Psoas muscle (tissue), 8 donors: ENCODE data around the gene PTPN18. TPM values are rescaled to one million over a fixed set of nuclear protein-coding genes. Genes with fewer than 3 reads are reported as not detected.

Experiments used
- ATAC-seq, 4 donors: fragments of 200-7000 bp; cut with Tn5 transposase; one replicate each; pipeline ENCODE4 v1.9.1; 2020; ENCODE audit warnings: moderate library complexity in 3 of 4, mild to moderate bottlenecking in 2 of 4
- DNase-seq, 2 donors: peaks; one replicate each; pipeline ENCODE4 v3.0.0-alpha.2; 2020
- H3K27ac ChIP-seq: fragments of 200-600 bp; one replicate; pipeline ENCODE4 v1.8.0; 2022
- H3K27me3 ChIP-seq, 3 donors: fragments of 200-600 bp in 1 of 3; one replicate each; pipeline versions ENCODE4 v1.6.1 to v1.8.0; 2013 to 2022; ENCODE audit warnings: low read length in 2 of 3, mild to moderate bottlenecking in 2 of 3, moderate library complexity in 1 of 3; ENCODE audit not compliant: insufficient read depth in 3 of 3
- H3K36me3 ChIP-seq, 2 donors: fragments of 200-600 bp in 1 of 2; one replicate each; pipeline versions ENCODE4 v1.6.1 to v1.8.0; 2013 to 2022; ENCODE audit warnings: low read depth in 1 of 2, mild to moderate bottlenecking in 1 of 2, moderate library complexity in 1 of 2; ENCODE audit not compliant: insufficient read depth in 1 of 2
- H3K4me1 ChIP-seq: fragments of 200-600 bp; one replicate; pipeline ENCODE4 v1.8.0; 2022
- H3K4me3 ChIP-seq: fragments of 200-600 bp; one replicate; pipeline ENCODE4 v1.8.0; 2022; ENCODE audit warnings: mild to moderate bottlenecking
- H3K9me3 ChIP-seq: fragments of 200-600 bp; one replicate; pipeline ENCODE4 v1.8.0; 2022
- WGBS, 3 donors: extraction: QIAGEN DNeasy Blood & Tissue Kit; methylation state at CpG; one replicate each; pipeline versions ENCODE4 v1.1.6 to v1.1.7; 2013; 5-methylcytosine and 5-hydroxymethylcytosine counted together
- intact Hi-C, 2 donors: fragments of 100-400 bp; cut with DNase I; formaldehyde crosslinking; loops; one replicate each; pipeline versions ENCODE4 v1.11.0 to v1.14.2; 2022
- polyA plus RNA-seq, 3 donors: library from polyadenylated mRNA; stranded (reverse); fragments of 200-250 nt; gene quantifications; one replicate each; pipeline ENCODE4 v1.2.3, GENCODE V29; 2013
- total RNA-seq, 4 donors: library from RNA; stranded (reverse); fragmentation: NEBNext Ultra II Directional in 2 of 4; extraction: Animal tissue kit (Norgen Biotek cat#: 25700) in 2 of 4; gene quantifications; one replicate each; pipeline versions ENCODE4 v1.2.1 to v1.2.4, GENCODE V29; 2021 to 2023
- TF ChIP-seq, protein P1 (sequence below): fragments of 200-600 bp; IDR thresholded peaks from one replicate; pipeline ENCODE4 v1.8.0; 2022; ENCODE audit warnings: antibody characterized with exemption
- donor health status: healthy with polysubstance abuse.
- donor health status: DM: no; HTN: no; CAD: no; lungs with moderate emphysema.
- donor health status: Bipolar disorder and iron deficiency.
- donor health status: healthy.
- donor health status: DM: yes; HTN: yes; CAD: no.
- donor health status: DM: no; HTN: no; CAD: no.
- donor health status: DM: no; HTN: no; CAD: no.
- donor health status: DM: yes; HTN: yes; CAD: no.

The PTPN18 gene
- total and polyA plus RNA-seq, 7 donors, result 6.0 to 10.5 (median 8.6) TPM

GRCh38 chr2:130385709-130386108, 29.9 kb downstream of the PTPN18 start:
- Histone ChIP-seq H3K27me3 (no peaks in the 10 kb centered on the region), H3K27ac (no peak overlapping the region), H3K9me3 (no peaks in the 10 kb centered on the region), H3K4me1 (peaks cover 4% of the 10 kb centered on the region), H3K4me3 (no peak overlapping the region), H3K36me3 (no peaks in the 10 kb centered on the region)
- intact Hi-C loops, result no loop called here
- WGBS, 3 donors, result 85 to 94% (median 91%) methylated on average over 3 of the region's 3 CpGs
- TF ChIP-seq, protein P1, sequence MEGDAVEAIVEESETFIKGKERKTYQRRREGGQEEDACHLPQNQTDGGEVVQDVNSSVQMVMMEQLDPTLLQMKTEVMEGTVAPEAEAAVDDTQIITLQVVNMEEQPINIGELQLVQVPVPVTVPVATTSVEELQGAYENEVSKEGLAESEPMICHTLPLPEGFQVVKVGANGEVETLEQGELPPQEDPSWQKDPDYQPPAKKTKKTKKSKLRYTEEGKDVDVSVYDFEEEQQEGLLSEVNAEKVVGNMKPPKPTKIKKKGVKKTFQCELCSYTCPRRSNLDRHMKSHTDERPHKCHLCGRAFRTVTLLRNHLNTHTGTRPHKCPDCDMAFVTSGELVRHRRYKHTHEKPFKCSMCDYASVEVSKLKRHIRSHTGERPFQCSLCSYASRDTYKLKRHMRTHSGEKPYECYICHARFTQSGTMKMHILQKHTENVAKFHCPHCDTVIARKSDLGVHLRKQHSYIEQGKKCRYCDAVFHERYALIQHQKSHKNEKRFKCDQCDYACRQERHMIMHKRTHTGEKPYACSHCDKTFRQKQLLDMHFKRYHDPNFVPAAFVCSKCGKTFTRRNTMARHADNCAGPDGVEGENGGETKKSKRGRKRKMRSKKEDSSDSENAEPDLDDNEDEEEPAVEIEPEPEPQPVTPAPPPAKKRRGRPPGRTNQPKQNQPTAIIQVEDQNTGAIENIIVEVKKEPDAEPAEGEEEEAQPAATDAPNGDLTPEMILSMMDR, result no peak
- ATAC-seq, result no peak
- DNase-seq, result no peak

DNA sequence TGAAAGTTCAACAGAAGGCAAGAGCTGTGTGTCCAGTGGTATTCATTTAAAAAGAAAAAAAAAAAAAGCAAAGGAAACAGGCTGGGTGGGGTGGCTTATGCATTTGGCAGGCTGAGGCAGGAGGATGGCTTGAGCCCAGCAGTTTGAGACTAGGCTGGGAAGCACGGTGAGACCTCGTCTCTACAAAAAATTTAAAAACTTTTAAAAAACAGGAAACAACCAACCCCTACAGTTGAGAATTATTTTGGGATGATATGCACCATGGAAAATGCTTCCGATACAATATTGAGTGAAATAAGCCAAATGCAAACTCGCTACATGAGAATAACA, 31.2 kb downstream of the PTPN18 start:
- H3K9me3 ChIP-seq, result no peaks in the 10 kb centered on the region
- no peak overlapping the region for H3K4me3 ChIP-seq
- peak; percentile 27 to 55 for DNase-seq
- ATAC-seq, result no peak
- intact Hi-C loops, result no loop called here
- TF ChIP-seq, protein P1, result no peak
- H3K36me3 ChIP-seq, result no peaks in the 10 kb centered on the region
- 20 to 28% (median 23%) methylated on average over 4 of the region's 4 CpGs for WGBS, 3 donors
- no peak overlapping the region for H3K27ac ChIP-seq
- H3K4me1 ChIP-seq, result peaks cover 4% of the 10 kb centered on the region
- H3K27me3 ChIP-seq, result no peaks in the 10 kb centered on the region

DNA sequence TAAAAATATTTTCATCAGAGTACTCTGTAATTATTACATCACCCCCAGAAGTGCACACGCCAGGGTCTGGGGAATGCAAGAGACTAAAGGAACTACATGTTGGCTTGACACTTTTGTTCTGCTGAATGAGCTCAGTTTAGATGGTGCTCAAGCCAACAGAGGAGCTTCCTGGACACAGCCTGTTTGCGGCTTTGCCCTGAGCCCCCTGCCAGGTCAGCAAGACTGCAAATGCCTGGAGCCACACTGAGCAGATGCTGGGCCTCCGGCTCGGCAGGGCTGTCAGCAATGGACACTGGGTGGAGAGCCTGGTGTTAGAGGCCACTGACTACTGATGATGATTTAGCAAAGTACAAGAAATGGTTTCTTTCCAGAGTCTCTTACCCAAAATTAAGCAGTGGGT, 31.9 kb downstream of the PTPN18 start:
- ATAC-seq (no peak), DNase-seq (peak; percentile 39 to 55)
- peaks cover 7% of the 10 kb centered on the region for H3K4me1 ChIP-seq
- H3K36me3 ChIP-seq, result no peaks in the 10 kb centered on the region
- TF ChIP-seq, protein P1, result no peak
- 13 to 28% (median 14%) methylated on average over 4 of the region's 4 CpGs for WGBS, 3 donors
- no peaks in the 10 kb centered on the region for H3K27me3 ChIP-seq
- no peak overlapping the region for H3K4me3 ChIP-seq
- no peaks in the 10 kb centered on the region for H3K9me3 ChIP-seq
- no peak overlapping the region for H3K27ac ChIP-seq
- intact Hi-C loops, result no loop called here

DNA sequence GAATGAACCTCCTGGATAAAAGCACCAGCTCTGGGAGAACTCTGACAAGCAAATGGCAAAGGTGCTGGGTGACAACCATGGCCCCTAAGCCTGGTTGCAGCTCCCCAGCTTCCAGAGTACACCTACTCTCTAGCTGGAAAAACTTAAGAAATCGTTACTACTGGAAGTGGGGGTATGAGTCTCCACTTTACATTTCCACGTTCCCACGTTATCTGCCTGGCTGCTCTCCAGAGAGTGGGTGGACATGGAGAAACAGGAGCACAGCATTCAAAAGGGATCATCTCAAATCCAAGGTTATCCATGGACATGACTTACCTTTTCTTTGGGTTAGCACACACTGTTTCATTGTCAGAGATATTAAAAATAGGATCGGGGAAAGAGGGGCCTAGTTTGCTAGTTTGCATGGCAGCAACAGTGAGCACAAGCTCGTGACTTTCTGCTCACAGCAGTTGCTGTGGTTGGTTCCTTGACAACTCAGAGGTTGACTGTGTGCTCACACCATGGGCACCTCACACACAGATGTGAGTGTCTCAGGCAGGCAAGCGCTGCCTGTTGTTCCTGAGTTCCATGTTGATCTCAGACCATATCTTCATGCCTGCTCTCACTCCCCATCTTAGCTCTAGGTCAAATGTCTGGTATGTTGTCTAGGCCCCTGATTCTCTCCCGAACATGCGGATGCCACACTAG, 32.5 kb downstream of the PTPN18 start:
- whole genome bisulfite sequencing, 3 donors, result 72 to 83% (median 73%) methylated on average over 8 of the region's 8 CpGs
- ATAC-seq (no peak), DNase-seq (no peak)
- no peaks in the 10 kb centered on the region for H3K36me3 ChIP-seq
- TF ChIP-seq, protein P1, result no peak
- no peak overlapping the region for H3K27ac ChIP-seq
- no peaks in the 10 kb centered on the region for H3K27me3 ChIP-seq
- intact Hi-C loops, result no loop called here
- H3K4me1 ChIP-seq, result peaks cover 7% of the 10 kb centered on the region
- no peak overlapping the region for H3K4me3 ChIP-seq
- H3K9me3 ChIP-seq, result no peaks in the 10 kb centered on the region

DNA sequence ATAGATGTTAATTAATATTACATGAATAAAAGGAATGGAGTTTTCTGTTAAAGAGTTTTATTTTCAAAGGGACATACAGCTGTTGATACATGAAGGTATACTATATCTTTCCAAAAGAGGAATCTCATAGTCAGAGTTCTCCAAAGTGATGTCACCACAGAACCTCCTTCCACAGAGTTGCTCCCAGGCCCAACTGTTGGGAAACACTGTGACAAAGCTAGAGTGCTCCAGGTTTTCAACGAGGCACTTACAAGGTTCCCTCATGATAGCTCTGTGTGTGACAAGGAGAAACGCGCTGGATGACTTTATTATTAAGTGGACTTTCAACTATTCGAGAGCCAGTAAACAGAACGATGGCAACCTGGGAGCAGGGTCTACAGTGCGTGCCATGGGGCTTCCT, 33.5 kb downstream of the PTPN18 start:
- DNase-seq (no peak), ATAC-seq (no peak)
- H3K9me3 ChIP-seq, result no peaks in the 10 kb centered on the region
- TF ChIP-seq, protein P1, result no peak
- 92 to 96% (median 93%) methylated on average over 6 of the region's 6 CpGs for WGBS, 3 donors
- H3K4me3 ChIP-seq, result no peak overlapping the region
- peaks cover 7% of the 10 kb centered on the region for H3K4me1 ChIP-seq
- intact Hi-C loops, result no loop called here
- H3K36me3 ChIP-seq, result no peaks in the 10 kb centered on the region
- no peak overlapping the region for H3K27ac ChIP-seq
- no peaks in the 10 kb centered on the region for H3K27me3 ChIP-seq
